Epithelial cell of esophagus (primary cell): ENCODE data around the gene CSTF1.
"Not testable (repeated sequence)": the region's sequence is repeated elsewhere in the genome, so short reads cannot be mapped to it uniquely, and the experiment has no call there.

Experiments used
- DNase-seq: peaks from one replicate; pipeline ENCODE4 v3.0.0; 2010; ENCODE audit warnings: low read depth
- H3K4me3 ChIP-seq: 2 replicates; pipeline ENCODE4 v1.5.1; 2011; ENCODE audit warnings: mild to moderate bottlenecking, low read length, control low read depth
- CTCF ChIP-seq: IDR thresholded peaks from 2 replicates; pipeline ENCODE4 v1.5.1; 2011; ENCODE audit warnings: low read depth, mild to moderate bottlenecking, low read length, control low read depth, inconsistent platforms; ENCODE audit not compliant: insufficient read depth; ENCODE audit errors: missing control alignments

Gene CSTF1

GRCh38 chr20:56389807-56390206 is 2.6 kb upstream of the CSTF1 start:
- DNase-seq = no peak
- H3K4me3 ChIP-seq = no peak overlapping the region
- TF ChIP-seq CTCF = no peak

- H3K4me3 ChIP-seq, DNase-seq: not testable (repeated sequence)
Measured at GRCh38 chr20:56390396-56390795, 2.0 kb upstream of the CSTF1 start.

GRCh38 chr20:56391037-56391436 is 1.4 kb upstream of the CSTF1 start:
- peak overlapping the region; percentile 96 for H3K4me3 ChIP-seq
- DNase-seq = no peak
- TF ChIP-seq CTCF = no peak

- TF ChIP-seq CTCF = no peak
- peak overlapping the region; percentile 96 for H3K4me3 ChIP-seq
- no peak for DNase-seq
Measured at GRCh38 chr20:56391596-56392131, 781 bp upstream of the CSTF1 start.

- DNase-seq = peak; percentile 8
- peak overlapping the region; percentile 96 for H3K4me3 ChIP-seq
- no peak for TF ChIP-seq CTCF
Measured at GRCh38 chr20:56392881-56393482, 537 bp downstream of the CSTF1 start.

- no peak for DNase-seq
- no peak for TF ChIP-seq CTCF
- peak overlapping the region; percentile 96 for H3K4me3 ChIP-seq
Measured at GRCh38 chr20:56393653-56394052, 1.2 kb downstream of the CSTF1 start.

- DNase-seq = no peak
- H3K4me3 ChIP-seq = no peak overlapping the region
Measured at GRCh38 chr20:56395166-56395565, 2.7 kb downstream of the CSTF1 start.

More at GRCh38 chr20:56395166-56395565, 2.7 kb downstream of the CSTF1 start:
- TF ChIP-seq CTCF = no peak
